M059J (cell line): Measurements from ENCODE around the gene KLHL13. TPM values are rescaled to one million over a fixed set of nuclear protein-coding genes. Genes with fewer than 3 reads are reported as not detected.
"Not testable (repeated sequence)": the region's sequence is repeated elsewhere in the genome, so short reads cannot be mapped to it uniquely, and the experiment has no call there.

Experiments
- DNase-seq: peaks from one replicate; pipeline ENCODE4 v3.0.0-alpha.2; 2012; ENCODE audit warnings: low read depth
- total RNA-seq: library from RNA; depleted of rRNA; stranded (reverse); fragments of >200 nt; shearing (Covaris generic); gene quantifications from 2 replicates; pipeline ENCODE4 v1.2.3, GENCODE V29; 2014; rRNA removed

Gene KLHL13
- 4.2 and 4.6 TPM in 2 replicates for total RNA-seq

GRCh38 chrX:118116713-118117550 is at the start of gene KLHL13:
Gene KLHL13 (minus strand): TSS chrX:118116810. CDS start chrX:118028473, 88,337 bp downstream.
- peak; percentile 36 for DNase-seq

DNA sequence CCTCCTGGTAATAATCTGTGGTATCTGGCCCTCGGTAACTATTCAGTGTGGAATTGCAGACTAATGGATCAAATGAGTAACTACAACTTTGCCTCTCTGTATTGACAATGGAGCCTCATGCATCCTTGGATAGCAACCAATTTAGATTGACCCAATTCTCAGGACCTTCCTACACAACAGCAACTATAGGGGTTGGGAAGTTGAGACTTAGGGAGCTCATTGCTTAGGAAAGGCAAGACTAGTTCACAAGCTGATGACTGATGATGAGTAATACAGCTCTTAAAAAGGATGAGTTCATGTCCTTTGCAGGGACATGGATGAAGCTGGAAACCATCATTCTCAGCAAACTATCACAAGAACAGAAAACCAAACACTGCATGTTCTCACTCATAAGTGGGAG is 47.5 kb upstream of the KLHL13 start:
- DNase-seq: peak; percentile 35

DNA sequence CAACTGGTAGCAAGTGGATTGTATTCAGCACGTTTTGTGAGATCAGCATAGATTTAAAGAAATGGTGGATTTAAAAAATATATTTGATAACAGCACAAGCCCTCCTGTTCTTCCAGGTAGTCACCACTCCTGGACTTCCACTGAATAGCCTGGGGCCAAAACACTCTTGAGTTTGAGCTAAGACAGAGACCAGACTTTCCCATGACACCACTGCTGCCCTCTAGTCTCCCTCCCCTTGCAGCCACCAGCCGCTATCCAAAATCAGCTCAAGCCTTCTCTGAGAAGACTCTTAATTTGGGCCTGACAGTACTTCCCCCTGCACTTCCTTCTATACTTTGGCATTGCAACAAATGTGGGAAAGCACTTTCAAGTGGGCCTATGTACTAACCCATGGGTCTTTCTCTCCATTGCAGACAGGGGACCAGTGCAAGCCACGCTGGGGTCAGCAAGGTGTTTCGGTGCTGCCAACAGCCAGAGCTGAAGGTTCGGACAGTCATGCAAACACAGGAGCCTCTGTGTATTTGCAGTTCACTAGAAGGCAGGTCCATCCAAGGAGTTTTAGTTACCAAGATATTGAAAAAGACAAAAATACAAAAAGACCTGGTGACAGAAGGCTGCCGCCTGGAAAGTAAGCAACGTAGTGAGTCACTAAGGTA is 40.5 kb upstream of the KLHL13 start:
- DNase-seq: no peak

- DNase-seq: no peak
These were observed 39.8 kb upstream of the KLHL13 start for GRCh38 chrX:118156254-118156952.

GRCh38 chrX:118153270-118153669 is 36.7 kb upstream of the KLHL13 start:
- no peak for DNase-seq

- no peak for DNase-seq
These were observed 36.1 kb upstream of the KLHL13 start for GRCh38 chrX:118152721-118153120.

DNA sequence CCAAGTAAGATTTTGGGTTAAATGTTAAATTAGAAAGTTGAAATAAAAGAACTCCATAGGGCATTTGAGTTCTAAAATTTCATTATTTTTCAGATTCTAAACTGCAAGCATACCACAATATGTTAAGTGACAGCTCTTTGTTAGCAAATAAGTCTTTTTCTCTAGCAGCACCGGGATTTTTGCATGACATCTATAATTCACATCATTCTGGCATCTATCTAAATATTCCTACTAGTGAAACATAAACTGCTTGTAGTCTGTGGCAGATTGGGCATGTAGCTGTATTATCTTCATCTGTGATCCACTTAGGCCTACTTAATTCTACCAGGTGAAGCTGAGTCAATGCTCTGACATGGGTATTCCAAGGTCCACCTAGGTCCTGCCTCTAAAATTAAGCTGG is 32.1 kb upstream of the KLHL13 start:
- no peak for DNase-seq

DNA sequence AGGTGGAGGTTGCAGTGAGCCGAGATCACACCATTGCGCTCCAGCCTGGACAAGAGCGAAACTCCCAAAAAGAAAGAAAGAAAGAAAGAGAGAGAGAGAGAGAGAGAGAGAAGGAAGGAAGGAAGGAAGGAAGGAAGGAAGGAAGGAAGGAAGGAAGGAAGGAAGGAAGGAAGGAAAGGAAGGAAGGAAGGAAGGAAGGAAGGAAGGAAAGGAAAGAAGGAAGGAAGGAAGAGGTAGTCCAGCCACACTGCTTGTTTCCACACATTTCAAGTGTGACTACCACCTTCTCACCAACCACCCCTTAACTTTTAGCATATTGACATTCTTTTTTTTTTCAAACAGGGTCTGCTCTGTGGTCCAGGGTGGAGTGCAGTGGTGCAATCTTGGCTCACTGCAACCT is 31.2 kb upstream of the KLHL13 start:
- DNase-seq: not testable (repeated sequence)

GRCh38 chrX:118143578-118143977 is 27.0 kb upstream of the KLHL13 start:
- DNase-seq: no peak

DNA sequence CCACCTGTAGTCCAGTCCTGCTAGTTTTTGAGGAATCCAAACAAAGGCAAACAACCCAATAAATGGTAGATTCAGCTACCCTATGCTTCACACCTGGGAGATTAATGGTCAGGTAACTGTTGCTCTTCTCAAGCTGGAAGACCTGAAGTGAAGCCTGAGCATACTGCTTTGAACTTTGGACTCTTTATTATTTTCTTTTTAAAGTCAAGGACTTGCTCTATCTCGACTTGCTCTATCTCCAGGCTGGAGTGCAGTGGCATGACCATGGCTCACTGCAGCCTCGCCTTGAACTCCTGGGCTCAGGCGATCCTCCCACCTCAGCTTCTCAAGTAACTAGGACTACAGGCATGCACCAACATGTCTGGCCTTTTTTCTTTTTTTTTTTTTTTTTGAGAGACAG is 14.7 kb upstream of the KLHL13 start:
- no peak for DNase-seq

GRCh38 chrX:118129681-118130080 is 13.1 kb upstream of the KLHL13 start:
- DNase-seq: no peak

DNA sequence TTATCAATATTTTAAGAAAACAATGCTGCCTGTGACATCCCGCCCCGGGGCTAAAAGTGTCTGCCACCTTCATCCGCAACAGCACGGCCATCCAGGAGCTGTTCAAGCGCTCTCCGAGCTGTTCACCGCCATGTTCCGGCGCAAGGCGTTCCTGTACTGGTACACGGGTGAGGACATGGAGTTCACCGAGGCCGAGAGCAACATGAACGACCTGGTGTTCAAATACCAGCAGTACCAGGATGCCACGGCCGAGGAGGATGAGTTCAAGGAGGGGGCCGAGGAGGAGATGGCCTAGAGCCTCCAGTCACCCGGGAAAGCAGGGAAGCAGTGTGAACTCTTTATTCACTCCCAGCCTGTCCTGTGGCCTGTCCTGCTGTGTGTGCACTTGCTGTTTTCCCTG is 12.1 kb upstream of the KLHL13 start:
- no peak for DNase-seq

DNA sequence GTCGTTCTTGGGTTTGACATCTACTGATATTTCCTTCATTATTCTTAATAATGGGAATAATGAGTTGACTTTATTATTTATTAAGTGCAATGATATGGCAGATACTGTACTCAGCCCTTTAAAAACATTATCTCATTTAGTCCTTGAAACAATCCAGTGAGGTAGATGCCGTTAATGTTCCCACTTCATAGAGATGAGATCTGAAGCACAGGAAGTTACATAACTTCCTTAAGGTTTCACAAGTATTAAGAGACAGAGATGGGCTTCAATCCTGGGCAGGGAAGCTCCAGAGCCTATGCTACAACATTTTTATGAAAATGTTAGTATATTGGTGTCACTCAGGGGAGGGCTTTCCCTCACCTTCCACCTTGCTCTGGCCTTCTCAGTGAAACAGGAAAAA is 9.7 kb upstream of the KLHL13 start:
- no peak for DNase-seq

DNA sequence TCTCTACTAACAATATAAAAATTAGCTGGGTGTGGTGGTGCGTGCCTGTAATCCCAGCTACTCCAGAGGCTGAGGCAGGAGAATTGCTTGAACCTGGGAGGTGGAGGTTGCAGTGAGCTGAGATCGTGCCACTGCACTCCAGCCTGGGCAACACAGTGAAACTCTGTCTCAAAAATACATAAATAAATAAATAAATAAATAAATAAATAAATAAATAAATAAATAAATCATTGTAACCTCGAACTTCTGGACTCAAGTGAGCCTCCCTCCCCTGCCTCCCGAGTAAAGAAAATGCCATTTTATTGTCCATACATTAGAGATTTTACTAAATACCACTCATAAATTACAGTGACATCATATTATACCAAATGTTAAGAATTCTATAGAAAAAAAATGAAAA is 7.6 kb upstream of the KLHL13 start:
- not testable (repeated sequence) for DNase-seq

DNA sequence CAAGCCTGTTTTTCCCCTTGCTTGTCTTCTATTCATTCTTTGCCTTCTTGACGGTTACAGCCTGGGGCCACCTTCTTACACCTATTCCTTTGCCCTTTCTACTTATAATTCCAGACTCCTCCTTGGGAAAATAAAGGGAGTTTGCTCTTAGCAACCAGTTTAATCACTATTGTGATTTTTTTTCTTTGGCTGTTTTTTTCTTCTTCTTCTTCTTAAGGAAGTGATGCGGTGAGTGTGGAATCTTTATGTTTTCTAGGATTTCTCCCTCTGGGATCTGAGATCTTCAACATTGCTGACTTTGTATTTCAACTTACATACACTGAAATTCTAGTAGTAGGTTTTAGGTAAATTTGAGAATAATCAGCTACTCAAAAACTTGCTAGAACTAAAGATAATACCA is 1.1 kb upstream of the KLHL13 start:
- DNase-seq: no peak

DNA sequence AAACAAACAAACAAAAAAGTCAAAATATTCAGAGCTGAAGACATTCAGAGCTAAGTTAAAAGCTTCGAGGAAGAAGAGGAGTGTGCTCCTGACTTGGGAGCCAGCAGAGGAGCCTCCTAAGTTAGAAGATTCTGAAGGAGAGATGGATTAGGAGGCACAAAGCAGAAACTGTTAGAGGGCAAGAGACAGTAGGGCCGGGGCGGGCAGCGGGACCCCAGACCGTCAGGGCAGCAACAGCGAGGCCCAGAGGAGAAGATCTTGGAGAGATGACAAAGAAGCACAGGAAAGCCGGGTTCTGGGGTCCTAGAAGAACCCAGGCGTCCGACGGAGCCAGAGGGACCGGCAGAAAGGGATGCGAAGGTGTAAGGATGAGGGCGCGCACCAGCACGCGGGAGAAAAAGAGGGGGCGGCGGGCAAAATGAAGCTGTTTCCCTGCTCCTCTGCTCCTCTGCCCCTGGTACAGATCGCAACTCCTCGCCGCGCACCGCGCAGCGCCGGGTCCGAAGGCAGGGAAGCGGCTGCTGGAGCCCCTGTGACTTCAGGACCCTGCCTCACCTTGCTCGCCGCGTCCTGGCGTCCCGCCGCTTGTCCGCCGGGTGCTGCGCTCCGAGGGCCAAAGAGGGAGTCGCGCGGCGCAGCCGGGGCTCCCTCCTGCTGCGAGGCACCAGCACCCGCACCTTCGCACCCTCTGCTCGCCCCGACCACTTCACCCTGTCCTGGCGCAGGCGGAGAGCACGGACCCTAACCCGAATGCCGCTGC is 477 bp downstream of the KLHL13 start:
- peak; percentile 13 for DNase-seq

- no peak for DNase-seq
These were observed 1.6 kb downstream of the KLHL13 start for GRCh38 chrX:118114971-118115370.

GRCh38 chrX:118109065-118109464 is 7.5 kb downstream of the KLHL13 start:
- DNase-seq: no peak

- DNase-seq: no peak
These were observed 8.3 kb downstream of the KLHL13 start for GRCh38 chrX:118108304-118108703.

DNA sequence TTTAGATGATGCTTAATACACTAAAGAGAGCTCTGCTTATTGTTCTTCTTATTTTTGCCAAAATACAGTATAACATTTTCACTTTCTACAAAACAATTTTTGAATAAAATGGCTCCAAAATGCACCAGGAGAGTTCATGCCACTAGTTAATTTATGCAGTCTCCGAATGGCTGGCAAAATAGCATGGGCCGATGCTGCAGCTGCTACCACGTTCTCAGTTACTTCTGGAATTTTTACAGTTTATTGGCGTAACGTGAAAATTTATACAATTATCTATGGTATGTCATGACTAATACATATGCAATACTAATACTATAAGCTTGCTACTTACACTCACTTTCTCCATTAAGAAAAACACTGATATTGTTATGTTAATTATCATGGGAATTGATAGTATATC is 16.5 kb downstream of the KLHL13 start:
- no peak for DNase-seq

- DNase-seq: no peak
These were observed 28.5 kb downstream of the KLHL13 start for GRCh38 chrX:118088084-118088483.

- DNase-seq: peak; percentile 5
These were observed 42.4 kb downstream of the KLHL13 start for GRCh38 chrX:118074196-118074595.
